AG04450 (cell line): ENCODE measurements around the gene TMEM203. TPM values are rescaled to one million over a fixed set of nuclear protein-coding genes. Genes with fewer than 3 reads are reported as not detected.

Experiments used
- CTCF ChIA-PET: fragments of 300-600, 350-600 bp; formaldehyde crosslinking; extraction: SDS; loops from one replicate; lab custom pipeline; 2022; ENCODE audit warnings: antibody characterized with exemption, inconsistent platforms; lab: Charles Lee
- POLR2A ChIA-PET: fragments of 350-600 bp; formaldehyde crosslinking; extraction: SDS; loops from one replicate; lab custom pipeline; 2021; ENCODE audit warnings: antibody characterized with exemption, inconsistent platforms; lab: Yijun Ruan, JAX
- DNase-seq: peaks from one replicate; pipeline ENCODE4 v3.0.0-alpha.2; 2011; ENCODE audit warnings: low read depth, low spot score
- H3K27ac ChIP-seq: one replicate; pipeline ENCODE4 v1.5.1; 2012; ENCODE audit warnings: low read depth, low read length, control low read depth
- H3K27me3 ChIP-seq: one replicate; pipeline ENCODE4 v1.6.0; 2012; ENCODE audit warnings: low read length; ENCODE audit not compliant: control insufficient read depth, insufficient read depth
- H3K4me3 ChIP-seq: 2 replicates; pipeline ENCODE4 v1.5.1; 2011; ENCODE audit warnings: mild to moderate bottlenecking, low read depth, low read length, control low read depth
- H3K9me3 ChIP-seq: 2 replicates; pipeline ENCODE4 v1.5.1; 2012; ENCODE audit warnings: low read length; ENCODE audit not compliant: control insufficient read depth, insufficient read depth
- polyA plus RNA-seq: library from polyadenylated mRNA; depleted of rRNA; stranded (reverse); fragments of >200 nt; gene quantifications from 2 replicates; pipeline ENCODE4 v1.2.3, GENCODE V29; 2011
- TF ChIP-seq, protein P1 (sequence below): IDR thresholded peaks from 2 replicates; pipeline ENCODE4 v1.5.1; 2011; ENCODE audit warnings: low read depth, low read length, control low read depth, inconsistent platforms

Gene TMEM203
- polyA plus RNA-seq, 1 experiment: 50.2 TPM

DNA sequence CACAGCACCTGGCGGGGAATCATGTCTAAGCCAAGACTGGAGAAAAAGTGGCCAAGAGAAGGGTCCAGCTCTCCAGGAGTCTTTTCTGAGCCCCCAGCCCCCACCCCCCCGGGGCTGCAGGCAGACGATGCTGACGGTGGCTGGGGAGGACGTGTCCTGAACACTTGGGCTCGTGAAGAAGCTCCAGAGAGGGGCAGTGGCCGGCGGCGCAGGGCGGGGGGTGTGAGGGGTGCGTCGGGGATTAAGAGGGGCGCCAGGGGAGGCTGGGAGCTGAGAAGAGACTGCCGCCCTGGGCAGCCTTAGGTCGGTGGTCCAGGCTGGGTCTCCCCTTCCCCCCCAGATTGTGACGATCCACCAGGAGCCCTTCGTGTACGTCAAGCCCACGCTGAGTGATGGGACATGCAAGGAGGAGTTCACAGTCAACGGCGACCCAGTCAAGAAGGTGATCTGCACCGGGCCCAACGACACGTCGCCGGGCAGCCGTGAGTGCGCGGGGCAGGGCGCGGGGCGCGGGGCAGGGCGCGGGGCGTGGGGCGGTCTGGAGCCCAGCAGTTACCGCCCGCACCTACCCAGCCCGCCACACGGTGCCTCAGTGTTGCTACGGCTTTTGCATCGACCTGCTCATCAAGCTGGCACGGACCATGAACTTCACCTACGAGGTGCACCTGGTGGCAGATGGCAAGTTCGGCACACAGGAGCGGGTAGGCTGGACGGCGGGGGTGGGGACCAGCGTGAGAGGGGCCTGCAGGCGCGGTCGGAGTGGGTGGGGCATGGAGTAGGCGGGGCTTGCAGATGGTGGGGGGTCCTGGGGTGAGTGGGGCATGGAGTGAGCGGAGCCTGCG, 44.5 kb downstream of the TMEM203 start:
- no peak for DNase-seq
- Histone ChIP-seq H3K27me3 (peaks cover 60% of the 10 kb centered on the region), H3K27ac (no peak overlapping the region), H3K9me3 (peaks cover 3% of the 10 kb centered on the region; the same call in 1 of the 2 replicates), H3K4me3 (no peak overlapping the region)
- ChIA-PET POLR2A (no interaction called here), CTCF (no interaction called here)
- TF ChIP-seq, protein P1, sequence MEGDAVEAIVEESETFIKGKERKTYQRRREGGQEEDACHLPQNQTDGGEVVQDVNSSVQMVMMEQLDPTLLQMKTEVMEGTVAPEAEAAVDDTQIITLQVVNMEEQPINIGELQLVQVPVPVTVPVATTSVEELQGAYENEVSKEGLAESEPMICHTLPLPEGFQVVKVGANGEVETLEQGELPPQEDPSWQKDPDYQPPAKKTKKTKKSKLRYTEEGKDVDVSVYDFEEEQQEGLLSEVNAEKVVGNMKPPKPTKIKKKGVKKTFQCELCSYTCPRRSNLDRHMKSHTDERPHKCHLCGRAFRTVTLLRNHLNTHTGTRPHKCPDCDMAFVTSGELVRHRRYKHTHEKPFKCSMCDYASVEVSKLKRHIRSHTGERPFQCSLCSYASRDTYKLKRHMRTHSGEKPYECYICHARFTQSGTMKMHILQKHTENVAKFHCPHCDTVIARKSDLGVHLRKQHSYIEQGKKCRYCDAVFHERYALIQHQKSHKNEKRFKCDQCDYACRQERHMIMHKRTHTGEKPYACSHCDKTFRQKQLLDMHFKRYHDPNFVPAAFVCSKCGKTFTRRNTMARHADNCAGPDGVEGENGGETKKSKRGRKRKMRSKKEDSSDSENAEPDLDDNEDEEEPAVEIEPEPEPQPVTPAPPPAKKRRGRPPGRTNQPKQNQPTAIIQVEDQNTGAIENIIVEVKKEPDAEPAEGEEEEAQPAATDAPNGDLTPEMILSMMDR: no peak

DNA sequence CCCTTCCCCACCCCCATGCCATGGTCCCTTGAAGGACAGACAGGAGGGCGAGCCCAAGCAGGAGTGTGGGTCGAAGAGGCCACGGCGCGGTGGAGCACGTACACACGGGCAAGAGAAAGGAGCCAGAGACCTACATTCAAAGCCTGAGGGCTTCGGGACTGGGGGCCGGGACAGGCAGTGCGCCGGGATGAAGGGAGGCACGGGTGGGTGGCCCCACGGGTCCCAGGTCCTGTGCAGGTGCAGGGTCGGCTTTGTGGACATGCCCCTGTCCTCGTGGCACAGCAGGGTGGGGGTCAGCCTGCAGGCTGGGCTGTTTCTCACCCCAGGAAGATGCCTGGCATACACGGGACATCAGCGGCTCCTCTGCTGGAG, 45.4 kb downstream of the TMEM203 start:
- ChIA-PET CTCF (no interaction called here), POLR2A (interaction anchor here (0.6 kb wide), 1 partner anchor 93 kb away, joined by 8 read pairs; no protein-coding TSS in a partner anchor)
- TF ChIP-seq, protein P1: no peak
- peaks cover 51% of the 10 kb centered on the region for H3K27me3 ChIP-seq
- no peak overlapping the region for H3K27ac ChIP-seq
- H3K9me3 ChIP-seq: peaks cover 3% of the 10 kb centered on the region; the same call in 1 of the 2 replicates
- no peak for DNase-seq
- no peak overlapping the region for H3K4me3 ChIP-seq

DNA sequence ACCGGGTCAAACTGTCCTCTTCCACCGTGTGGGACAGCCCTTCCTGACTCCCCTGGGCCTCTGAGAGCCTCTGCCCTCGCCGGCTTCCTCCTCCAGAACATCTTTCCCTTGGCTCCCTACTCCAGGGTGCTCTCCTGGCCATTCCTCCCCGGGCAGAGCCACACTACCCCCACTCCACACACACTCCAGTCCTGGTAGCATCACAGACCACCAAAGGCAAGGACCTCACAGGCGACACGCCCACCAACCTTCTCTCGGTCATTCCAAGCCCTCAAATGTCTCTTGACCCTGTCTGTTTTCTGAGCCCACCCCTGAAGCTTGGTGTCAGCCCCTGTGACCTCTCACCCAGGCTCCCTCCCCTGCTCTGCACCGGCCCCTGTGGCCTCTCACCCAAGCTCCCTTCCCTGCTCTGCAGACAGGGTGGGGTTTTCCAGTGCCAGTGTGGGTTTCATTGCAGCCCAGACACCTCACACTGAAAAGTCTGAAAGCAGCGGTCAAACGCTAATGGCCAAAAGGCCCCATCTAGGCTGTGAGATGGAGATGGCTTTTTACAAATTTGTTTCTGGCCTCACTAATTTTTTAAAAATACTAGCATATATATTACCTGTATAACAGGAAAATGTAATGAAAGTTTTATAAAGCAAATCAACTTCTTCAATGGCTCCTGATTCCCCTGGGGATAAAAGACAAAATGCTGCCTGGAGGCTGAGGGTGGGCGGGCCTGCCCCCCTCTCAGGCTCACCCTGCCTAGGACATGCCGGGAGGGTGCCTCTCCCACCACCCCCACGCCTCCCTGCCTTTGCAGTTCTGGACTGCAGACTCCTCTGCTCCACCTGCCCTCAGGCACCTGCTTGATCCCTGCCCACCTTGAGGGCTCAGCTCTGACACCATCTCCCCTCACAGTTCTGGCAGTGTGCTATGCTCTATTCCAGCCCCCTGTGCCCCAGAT, 46.1 kb downstream of the TMEM203 start:
- Histone ChIP-seq H3K27ac (no peak overlapping the region), H3K4me3 (no peak overlapping the region), H3K27me3 (peaks cover 44% of the 10 kb centered on the region), H3K9me3 (peaks cover 2% of the 10 kb centered on the region; the same call in 1 of the 2 replicates)
- POLR2A ChIA-PET: interaction anchor here (0.6 kb wide), 1 partner anchor 92 kb away, joined by 8 read pairs; no protein-coding TSS in a partner anchor
- CTCF ChIA-PET: no interaction called here
- no peak for DNase-seq
- TF ChIP-seq, protein P1: no peak

DNA sequence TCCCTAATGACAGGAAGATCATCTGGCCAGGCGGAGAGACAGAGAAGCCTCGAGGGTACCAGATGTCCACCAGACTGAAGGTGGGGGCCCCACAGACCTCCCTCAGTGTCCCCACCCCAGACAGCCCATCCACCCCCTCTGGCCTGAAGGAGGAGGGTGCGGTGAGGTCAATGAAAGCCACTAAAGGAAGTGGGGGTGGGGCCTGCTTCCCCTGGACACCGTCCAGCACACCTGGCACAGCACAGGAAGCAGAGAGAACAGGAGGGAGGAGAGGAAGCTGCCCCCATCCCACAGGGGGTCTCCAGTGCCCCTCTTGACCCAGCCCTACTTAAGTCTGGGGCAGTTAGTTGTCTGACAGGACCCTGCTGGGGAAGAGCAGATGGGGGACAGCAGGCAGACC, 46.8 kb downstream of the TMEM203 start:
- no peak for DNase-seq
- Histone ChIP-seq H3K27ac (no peak overlapping the region), H3K4me3 (no peak overlapping the region), H3K9me3 (no peaks in the 10 kb centered on the region; the same call in 1 of the 2 replicates), H3K27me3 (peaks cover 37% of the 10 kb centered on the region)
- TF ChIP-seq, protein P1: no peak
- CTCF ChIA-PET: no interaction called here
- POLR2A ChIA-PET: no interaction called here
